IMR-90 (cell line): ENCODE results near the gene ACAD11. TPM values are rescaled to one million over a fixed set of nuclear protein-coding genes. Genes with fewer than 3 reads are reported as not detected.
A peak's percentile ranks its signal among the peaks of the same experiment; 100 is the strongest.

Source experiments
- ATAC-seq: fragments of 200-7000 bp; cut with Tn5 transposase; 2 replicates; pipeline ENCODE4 v1.9.1; 2020; ENCODE audit warnings: low read depth, mild to moderate bottlenecking, moderate library complexity
- BruUV-seq: library from RNA; stranded (reverse); fragments of 400-500 nt; replicated peaks from 2 replicates; lab custom pipeline; 2021; lab: Mats Ljungman, UMichigan
- CTCF ChIA-PET: fragments of 300-600 bp; formaldehyde crosslinking; extraction: SDS; loops from one replicate; lab custom pipeline; 2021; ENCODE audit warnings: antibody characterized with exemption; lab: Yijun Ruan, JAX
- POLR2A ChIA-PET: fragments of 300-600 bp; sonication (Branson Sonifier 250); formaldehyde crosslinking; loops from one replicate; lab custom pipeline; 2022; ENCODE audit warnings: antibody characterized with exemption; ENCODE audit not compliant: unreplicated experiment; lab: Charles Lee
- DNase-seq: peaks from one replicate; pipeline ENCODE4 v3.0.0; 2013
- H2AFZ ChIP-seq: replicated peaks from 2 replicates; pipeline ENCODE3; 2013; ENCODE audit warnings: low read length, mild to moderate bottlenecking; ENCODE audit not compliant: poor library complexity
- H2AK5ac ChIP-seq: 2 replicates; pipeline ENCODE4 v1.6.1; 2013; ENCODE audit warnings: low read depth, low read length, inconsistent platforms
- H2AK9ac ChIP-seq: replicated peaks from 2 replicates; pipeline ENCODE3; 2013; ENCODE audit warnings: mild to moderate bottlenecking, low read depth, low read length, moderate library complexity; ENCODE audit not compliant: poor library complexity
- H2BK120ac ChIP-seq: 2 replicates; pipeline ENCODE4 v1.6.1; 2013; ENCODE audit warnings: low read depth, low read length, inconsistent platforms
- H2BK15ac ChIP-seq: 3 replicates; pipeline ENCODE4 v1.6.1; 2013; ENCODE audit warnings: low read depth, low read length, inconsistent platforms
- H2BK20ac ChIP-seq: 2 replicates; pipeline ENCODE4 v1.6.1; 2013; ENCODE audit warnings: low read depth, mild to moderate bottlenecking, inconsistent platforms, low read length, moderate library complexity
- H2BK5ac ChIP-seq: 2 replicates; pipeline ENCODE4 v1.6.1; 2013; ENCODE audit warnings: mild to moderate bottlenecking, low read depth, low read length, inconsistent platforms; ENCODE audit not compliant: poor library complexity, severe bottlenecking
- H3K14ac ChIP-seq: replicated peaks from 2 replicates; pipeline ENCODE4 v1.6.1; 2013; ENCODE audit warnings: low read depth, low read length, inconsistent platforms
- H3K18ac ChIP-seq: 2 replicates; pipeline ENCODE4 v1.6.1; 2013; ENCODE audit warnings: low read depth, low read length, control low read depth
- H3K23ac ChIP-seq: 2 replicates; pipeline ENCODE4 v1.6.1; 2013; ENCODE audit warnings: low read depth, low read length, inconsistent platforms
- H3K27ac ChIP-seq: 2 replicates; pipeline ENCODE4 v1.5.1; 2013; ENCODE audit warnings: mild to moderate bottlenecking, control low read depth, low read length; ENCODE audit not compliant: insufficient read depth
- H3K27me3 ChIP-seq: 2 replicates; pipeline ENCODE4 v1.6.1; 2013; ENCODE audit warnings: low read length; ENCODE audit not compliant: control insufficient read depth, insufficient read depth
- H3K36me3 ChIP-seq: 2 replicates; pipeline ENCODE4 v1.6.1; 2013; ENCODE audit warnings: low read length, mixed read lengths; ENCODE audit not compliant: control insufficient read depth, insufficient read depth
- H3K4ac ChIP-seq: 2 replicates; pipeline ENCODE4 v1.6.1; 2013; ENCODE audit warnings: low read depth, low read length, inconsistent platforms
- H3K4me1 ChIP-seq: 2 replicates; pipeline ENCODE4 v1.6.1; 2013; ENCODE audit warnings: low read length, mixed read lengths; ENCODE audit not compliant: control insufficient read depth, insufficient read depth
- H3K4me2 ChIP-seq: 2 replicates; pipeline ENCODE4 v1.6.1; 2013; ENCODE audit warnings: low read depth, mild to moderate bottlenecking, control low read depth, low read length, moderate library complexity
- H3K4me3 ChIP-seq: 2 replicates; pipeline ENCODE4 v1.5.1; 2013; ENCODE audit warnings: low read depth, mild to moderate bottlenecking, control low read depth, low read length, moderate library complexity; ENCODE audit not compliant: insufficient read depth
- H3K56ac ChIP-seq: 2 replicates; pipeline ENCODE4 v1.6.1; 2013; ENCODE audit warnings: low read length, inconsistent platforms; ENCODE audit not compliant: insufficient read depth; ENCODE audit errors: extremely low read depth
- H3K79me1 ChIP-seq, 2 experiments: 2 replicates each; pipeline ENCODE4 v1.6.1; 2013; ENCODE audit warnings: low read length in 2 of 2, inconsistent platforms in 1 of 2, low read depth in 1 of 2
- H3K9ac ChIP-seq: 2 replicates; pipeline ENCODE4 v1.6.1; 2013; ENCODE audit warnings: low read depth, low read length, control low read depth
- H3K9me1 ChIP-seq: 2 replicates; pipeline ENCODE4 v1.6.1; 2013; ENCODE audit warnings: low read length, inconsistent platforms; ENCODE audit not compliant: insufficient read depth
- H3K9me3 ChIP-seq: 2 replicates; pipeline ENCODE4 v1.6.1; 2013; ENCODE audit warnings: low read length; ENCODE audit not compliant: control insufficient read depth, insufficient read depth
- H4K20me1 ChIP-seq: 2 replicates; pipeline ENCODE4 v1.6.1; 2013; ENCODE audit warnings: low read length, inconsistent platforms; ENCODE audit not compliant: insufficient read depth
- H4K5ac ChIP-seq: 2 replicates; pipeline ENCODE4 v1.6.1; 2013; ENCODE audit warnings: mild to moderate bottlenecking, low read depth, low read length, control low read depth
- H4K8ac ChIP-seq, 2 experiments: 2 replicates each; pipeline ENCODE4 v1.6.1; 2013; ENCODE audit warnings: low read depth in 2 of 2, low read length in 2 of 2, control low read depth in 1 of 2, inconsistent platforms in 1 of 2
- H4K91ac ChIP-seq: 2 replicates; pipeline ENCODE4 v1.6.1; 2013; ENCODE audit warnings: low read depth, low read length, inconsistent platforms; ENCODE audit not compliant: insufficient read depth
- RCOR1 ChIP-seq: IDR thresholded peaks from 2 replicates; pipeline ENCODE4 v1.6.1; 2012; ENCODE audit warnings: mild to moderate bottlenecking, low read length, improper control_type of control experiment; ENCODE audit not compliant: insufficient replicate concordance
- RFX5 ChIP-seq: IDR thresholded peaks from 2 replicates; pipeline ENCODE4 v1.8.0; 2012; ENCODE audit warnings: low read depth, mild to moderate bottlenecking, low read length, moderate library complexity
- WGBS, 2 experiments: methylation state at CpG; one replicate each; pipeline versions ENCODE4 v1.1.5 to v1.1.7; 2013; ENCODE audit warnings: missing lambda C conversion rate in 2 of 2; ENCODE audit not compliant: insufficient read length in 1 of 2; ENCODE audit errors: extremely low coverage in 2 of 2; 5-methylcytosine and 5-hydroxymethylcytosine counted together
- dilution Hi-C: fragments of 300-500 bp; cut with HindIII; formaldehyde crosslinking; loops from one replicate; pipeline ENCODE4 v1.14.3; 2018; ENCODE audit warnings: low sequenced_read_pairs; ENCODE audit not compliant: unreplicated experiment
- in situ Hi-C: fragments of 300-500 bp; cut with MboI; formaldehyde crosslinking; loops from 3 replicates; pipeline ENCODE4 v1.14.3; 2019; ENCODE audit warnings: low sequenced_read_pairs, inconsistent platforms, mixed read lengths
- intact Hi-C: fragments of 100-400 bp; cut with micrococcal nuclease; formaldehyde crosslinking; loops from 2 replicates; pipeline ENCODE4 v1.10.0; 2022
- polyA plus RNA-seq, 3 experiments: library from polyadenylated mRNA; depleted of rRNA; stranded (reverse); fragments of >200 nt; gene quantifications; 2 replicates each; pipeline ENCODE4 v1.2.3, GENCODE V29; 2012; ENCODE audit warnings: low replicate concordance in 1 of 3
- total RNA-seq: library from RNA; depleted of rRNA; stranded (reverse); fragments of >200 nt; gene quantifications from 2 replicates; pipeline ENCODE4 v1.2.3, GENCODE V29; 2012

ACAD11 gene
- total and polyA plus RNA-seq, 2 of the 4 experiments (the other 2 are of a cell fraction) = 16.0 to 18.8 TPM

DNA sequence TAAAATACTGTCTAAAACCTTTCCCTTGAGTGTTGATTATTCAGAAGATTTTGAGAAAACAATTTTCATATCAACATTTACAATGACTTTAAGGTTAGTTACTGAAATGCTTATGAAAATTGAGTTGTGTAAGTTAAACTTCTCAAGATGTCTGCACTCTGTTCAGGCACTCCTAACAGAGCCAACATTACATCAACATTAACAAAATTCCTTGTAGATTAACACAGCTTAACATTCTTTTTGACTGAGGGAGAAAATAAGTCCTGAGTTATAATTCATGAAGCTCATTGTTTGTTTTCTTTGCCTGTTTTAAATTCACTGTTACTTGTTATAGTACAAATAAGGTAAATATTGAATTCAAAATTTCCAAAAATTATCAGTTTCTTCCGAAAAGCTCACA lies 53.5 kb downstream of the ACAD11 start:
- POLR2A ChIA-PET = interaction anchor here (0.6 kb wide), 1 partner anchor 1696 kb away, joined by 3 read pairs; no protein-coding TSS in a partner anchor
- peak overlapping the region; percentile 47; the same call in 1 of the 2 replicates for H3K4me2 ChIP-seq
- peaks cover 6% of the 10 kb centered on the region; the same call in 1 of the 2 replicates for H3K9me1 ChIP-seq
- no peaks in the 10 kb centered on the region for H3K9me3 ChIP-seq
- TF ChIP-seq RCOR1 (no peak), RFX5 (0 out of 2 replicates have a peak, but pooled peaks have one; percentile 31)
- H3K27ac ChIP-seq = peak overlapping the region; percentile 51
- H2BK5ac ChIP-seq = peak overlapping the region; percentile 95
- H4K20me1 ChIP-seq = no peaks in the 10 kb centered on the region
- H3K56ac ChIP-seq = peak overlapping the region; percentile 81; the same call in 1 of the 2 replicates
- intact Hi-C loops = no loop called here
- peak overlapping the region; percentile 100 for H2BK120ac ChIP-seq
- in situ Hi-C loops = no loop called here
- peak overlapping the region; percentile 32; the same call in 1 of the 3 replicates for H2BK15ac ChIP-seq
- H3K18ac ChIP-seq = peak overlapping the region; percentile 95; the same call in 1 of the 2 replicates
- dilution Hi-C loops = no loop called here
- peaks cover 4% of the 10 kb centered on the region; the same call in 1 of the 2 replicates for H3K36me3 ChIP-seq
- no peak overlapping the region for H3K4me3 ChIP-seq
- H3K4me1 ChIP-seq = peaks cover 15% of the 10 kb centered on the region
- no peak overlapping the region for H4K91ac ChIP-seq
- CTCF ChIA-PET = interaction anchor here (0.6 kb wide), 1 partner anchor 752 kb away, joined by 3 read pairs; no protein-coding TSS in a partner anchor
- no CpG with 5 or more reads among the region's 1 CpG for WGBS, 2 experiments
- H2BK20ac ChIP-seq = no peak overlapping the region
- H3K23ac ChIP-seq = no peak overlapping the region; the same call in 1 of the 2 replicates
- no peak overlapping the region for H3K9ac ChIP-seq
- H3K79me1 ChIP-seq = peaks cover 0 to 9% of the 10 kb centered on the region in 2 experiments; a peak in 1 of 4 replicates
- no peak overlapping the region for H2AK5ac ChIP-seq
- BruUV-seq = no TSS peak
- H2AK9ac ChIP-seq = no peak overlapping the region
- H3K14ac ChIP-seq = no peak overlapping the region
- peak; percentile 89 for ATAC-seq
- peak; percentile 79 for DNase-seq
- peak overlapping the region; percentile 57 to 95; a peak in 3 of 4 replicates for H4K8ac ChIP-seq
- no peak overlapping the region; the same call in 1 of the 2 replicates for H3K4ac ChIP-seq
- no peak overlapping the region for H4K5ac ChIP-seq
- H2AFZ ChIP-seq = no peak overlapping the region
- H3K27me3 ChIP-seq = no peaks in the 10 kb centered on the region
